ENCODE measurements around the gene SAMD9L. TPM values are rescaled to one million over a fixed set of nuclear protein-coding genes. Genes with fewer than 3 reads are reported as not detected.

Gene SAMD9L
- total and polyA plus RNA-seq, 4 donors = 2.2 to 5.2 (median 3.8) TPM

GRCh38 chr7:93159490-93159889 is 11.3 kb upstream of the SAMD9L start:
- no peak for TF ChIP-seq RXRA (IDR thresholded peaks at IDR 0.05)
- no peak for TF ChIP-seq SP1 (IDR thresholded peaks at IDR 0.05)
- no peak for TF ChIP-seq EGR1 (IDR thresholded peaks at IDR 0.05; ENCODE audit: low read depth in 2 of 2)
- TF ChIP-seq ATF3 (IDR thresholded peaks at IDR 0.05) = no peak
- no peak for TF ChIP-seq JUND (IDR thresholded peaks at IDR 0.05)
- no peak for TF ChIP-seq HNF4G (IDR thresholded peaks at IDR 0.05)
- TF ChIP-seq NR2F2 (IDR thresholded peaks at IDR 0.05) = no peak
- no peak for TF ChIP-seq TAF1 (conservative IDR thresholded peaks at IDR 0.05)
- no peak for TF ChIP-seq MAX (IDR thresholded peaks at IDR 0.05)
- no peak for TF ChIP-seq GABPA (IDR thresholded peaks at IDR 0.05 in 1 of 2, conservative IDR thresholded peaks at IDR 0.05 in 1 of 2)
- TF ChIP-seq REST (IDR thresholded peaks at IDR 0.05) = no peak
- TF ChIP-seq HNF4A (conservative IDR thresholded peaks at IDR 0.05) = no peak
- no peak for TF ChIP-seq FOXA1 (IDR thresholded peaks at IDR 0.05)
- TF ChIP-seq RAD21 (IDR thresholded peaks at IDR 0.05) = no peak
- TF ChIP-seq ZBTB33 (IDR thresholded peaks at IDR 0.05) = no peak
- no peak for TF ChIP-seq YY1 (IDR thresholded peaks at IDR 0.05)
- TF ChIP-seq CTCF (IDR thresholded peaks at IDR 0.05; ENCODE audit: low read depth, low read length, missing input control) = no peak
- no peak for TF ChIP-seq FOXA2 (IDR thresholded peaks at IDR 0.05)
- no peak overlapping the region for H3K27ac ChIP-seq (ENCODE audit: low read depth in 1 of 2, low read length in 2 of 2)
- H3K27me3 ChIP-seq (ENCODE audit: control insufficient read depth in 4 of 4, insufficient read depth in 4 of 4, low read length in 3 of 4) = peaks cover 0 to 10% (median 0%) of the 10 kb centered on the region in 4 donors
- no peak overlapping the region for H3K9ac ChIP-seq (ENCODE audit: low read depth in 1 of 2, low read length in 2 of 2)
- 69% methylated on average over 3 of the region's 3 CpGs for WGBS
- no peaks in the 10 kb centered on the region for H3K36me3 ChIP-seq (ENCODE audit: control insufficient read depth in 4 of 4, insufficient read depth in 3 of 4, low read depth in 1 of 4, low read length in 3 of 4)
- H3K9me3 ChIP-seq (ENCODE audit: control insufficient read depth in 4 of 4, low read length in 3 of 4) = peaks cover 0 to 5% (median 0%) of the 10 kb centered on the region in 4 donors
- no peak for DNase-seq (ENCODE audit: low spot score)
- H3K4me1 ChIP-seq (ENCODE audit: control insufficient read depth in 4 of 4, insufficient read depth in 4 of 4, low read length in 3 of 4) = no peaks in the 10 kb centered on the region
- H3K4me3 ChIP-seq (ENCODE audit: low read depth in 1 of 3, low read length in 3 of 3) = no peak overlapping the region
